GM12878 (cell line): ENCODE data around the gene PCARE. TPM values are rescaled to one million over a fixed set of nuclear protein-coding genes. Genes with fewer than 3 reads are reported as not detected.
A peak's percentile ranks its signal among the peaks of the same experiment; 100 is the strongest.

Source experiments
- CEBPB ChIP-seq, 2 experiments: fragments of 150-350 bp in 1 of 2; IDR thresholded peaks; 2 replicates each; pipeline ENCODE4 v1.6.1; 2012 to 2014; ENCODE audit warnings: low read depth in 2 of 2, low read length in 2 of 2, borderline replicate concordance in 1 of 2, inconsistent platforms in 1 of 2
- CHD1 ChIP-seq: IDR thresholded peaks from 2 replicates; pipeline ENCODE4 v1.6.1; 2012; ENCODE audit warnings: low read depth, low read length, improper control_type of control experiment
- CREM ChIP-seq: IDR thresholded peaks from 2 replicates; pipeline ENCODE4 v1.6.1; 2014; ENCODE audit warnings: antibody characterized with exemption, low read depth
- E4F1 ChIP-seq: fragments of 450-650 bp; IDR thresholded peaks from 2 replicates; pipeline ENCODE4 v1.6.1; 2018; ENCODE audit warnings: borderline replicate concordance, mild to moderate bottlenecking; ENCODE audit not compliant: partially characterized antibody
- EED ChIP-seq: sonication (generic); IDR thresholded peaks from 2 replicates; pipeline ENCODE4 v1.6.1; 2016; ENCODE audit warnings: antibody characterized with exemption, low read depth
- IKZF1 ChIP-seq: fragments of 450-650 bp; conservative IDR thresholded peaks from 2 replicates; pipeline ENCODE4 v1.6.1; 2017; ENCODE audit warnings: antibody characterized with exemption, mild to moderate bottlenecking
- IKZF2 ChIP-seq, 2 experiments: fragments of 450-650 bp; IDR thresholded peaks; 2 replicates each; pipeline ENCODE4 v1.6.1; 2017; ENCODE audit warnings: mild to moderate bottlenecking in 2 of 2, moderate library complexity in 2 of 2
- PBX3 ChIP-seq: IDR thresholded peaks from 2 replicates; pipeline ENCODE4 v1.6.1; 2011; ENCODE audit warnings: mild to moderate bottlenecking, low read depth, low read length, moderate library complexity; ENCODE audit not compliant: insufficient replicate concordance
- RUNX3 ChIP-seq: IDR thresholded peaks from 2 replicates; pipeline ENCODE4 v1.6.1; 2012; ENCODE audit warnings: low read length, inconsistent platforms
- SPI1 ChIP-seq: IDR thresholded peaks from 2 replicates; pipeline ENCODE4 v1.6.1; 2011; ENCODE audit warnings: low read depth, mild to moderate bottlenecking, low read length, moderate library complexity, borderline replicate concordance; ENCODE audit not compliant: insufficient read depth
- polyA plus RNA-seq, 11 experiments: library from polyadenylated mRNA; depleted of rRNA in 4 of 11; unstranded in 6 of 11; stranded (reverse) in 5 of 11; fragments of >200 nt; fragmentation: Nextera tagmentation in 4 of 11; fragmentation: Illumina TruSeq in 1 of 11; extraction: Ambion mirVana in 4 of 11; extraction: Trizol in 1 of 11; gene quantifications; 1 replicate in 1 of 11; 2 replicates in 10 of 11; pipeline versions ENCODE4 v1.2.1 to v1.2.3, GENCODE V29; 2011 to 2016; ENCODE audit warnings: inconsistent platforms in 2 of 11, missing spikeins in 2 of 11, low read depth in 1 of 11
- total RNA-seq, 4 experiments: library from RNA; depleted of rRNA in 3 of 4; stranded (reverse); fragments of >200 nt in 3 of 4; fragmentation: Illumina TruSeq in 1 of 4; extraction: Trizol in 1 of 4; gene quantifications; 2 replicates each; pipeline versions ENCODE4 v1.2.1 to v1.2.3, GENCODE V29; 2013 to 2021

Gene PCARE
- total and polyA plus RNA-seq, 10 of the 15 experiments (the other 5 are each of a cell fraction or from before 2014, with no cell fraction given), result 0.04 to 0.08 (median 0.06) TPM; not detected in 5

- TF ChIP-seq E4F1, result no peak
- TF ChIP-seq CHD1, result no peak
- TF ChIP-seq IKZF1, result peak; percentile 61; the same call in 1 of the 2 replicates
- TF ChIP-seq RUNX3, result peak; percentile 57
- TF ChIP-seq SPI1, result peak; percentile 89
- no peak for TF ChIP-seq PBX3
- TF ChIP-seq IKZF2 (IDR thresholded peaks at IDR 0.05), result peak; percentile 40 to 56; a peak in 3 of 4 replicates
- TF ChIP-seq CREM, result no peak
- TF ChIP-seq EED, result peak; percentile 74; the same call in 1 of the 2 replicates
- TF ChIP-seq CEBPB (IDR thresholded peaks at IDR 0.05; ENCODE audit: borderline replicate concordance in 1 of 2, low read depth in 2 of 2, low read length in 2 of 2), result no peak
These were observed 390 bp downstream of the PCARE start (continued) for GRCh38 chr2:29073933-29074332.
